HG03442 (cell line): ENCODE data around the gene TMEM273.

Experiments used
- ATAC-seq: cut with Tn5 transposase; IDR thresholded peaks from one replicate; pipeline ENCODE4 v1.9.1; 2021; ENCODE audit warnings: mild to moderate bottlenecking, moderate library complexity; ENCODE audit not compliant: unreplicated experiment

Gene TMEM273, protein sequence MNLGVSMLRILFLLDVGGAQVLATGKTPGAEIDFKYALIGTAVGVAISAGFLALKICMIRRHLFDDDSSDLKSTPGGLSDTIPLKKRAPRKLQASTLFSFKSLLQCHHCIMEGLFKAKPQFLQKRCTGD

GRCh38 chr10:49187950-49188761, at the start of gene TMEM273:
Gene TMEM273, minus strand, starts transcription at chr10:49188391. Its CDS starts 55 bp downstream, at chr10:49188336.
- peak; percentile 72 for ATAC-seq

DNA sequence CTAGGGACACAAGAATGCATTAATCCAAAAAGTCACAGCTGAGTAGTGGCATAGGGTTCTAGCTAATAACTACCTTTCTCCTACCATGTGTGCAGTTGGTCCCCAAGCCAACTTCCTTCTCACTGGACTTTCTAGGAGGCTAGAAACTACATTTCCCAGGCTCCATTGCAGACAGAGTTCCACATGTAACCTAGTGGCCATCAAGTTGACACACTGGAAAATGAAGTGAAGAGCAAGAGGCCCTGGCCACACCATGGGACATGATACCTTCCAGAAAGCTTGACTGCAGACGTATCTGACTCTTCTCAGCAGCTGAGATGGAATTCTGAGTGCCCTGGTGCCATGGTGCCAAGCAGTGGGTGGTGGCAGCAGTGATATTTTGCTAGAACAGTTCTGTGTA, 49.8 kb upstream of the TMEM273 start:
- no peak for ATAC-seq

DNA sequence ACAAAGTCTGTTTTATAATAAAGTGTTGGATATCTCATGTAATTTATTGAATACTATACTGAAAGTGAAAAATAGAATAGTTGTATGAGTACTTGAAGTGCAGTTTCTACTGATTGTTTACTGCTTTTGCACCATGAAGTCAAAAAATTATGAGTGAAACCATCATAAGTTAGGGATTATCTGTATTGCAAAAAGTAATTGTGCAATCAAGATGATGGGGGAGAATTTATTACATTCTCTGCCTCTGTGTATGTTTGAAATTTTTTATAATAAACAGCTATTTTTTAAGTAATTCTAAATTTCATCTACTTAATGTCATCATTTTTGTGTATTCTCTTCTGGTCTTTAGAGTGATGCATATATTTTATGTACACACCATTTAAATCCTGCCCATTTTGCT, 47.2 kb upstream of the TMEM273 start:
- ATAC-seq, result no peak

DNA sequence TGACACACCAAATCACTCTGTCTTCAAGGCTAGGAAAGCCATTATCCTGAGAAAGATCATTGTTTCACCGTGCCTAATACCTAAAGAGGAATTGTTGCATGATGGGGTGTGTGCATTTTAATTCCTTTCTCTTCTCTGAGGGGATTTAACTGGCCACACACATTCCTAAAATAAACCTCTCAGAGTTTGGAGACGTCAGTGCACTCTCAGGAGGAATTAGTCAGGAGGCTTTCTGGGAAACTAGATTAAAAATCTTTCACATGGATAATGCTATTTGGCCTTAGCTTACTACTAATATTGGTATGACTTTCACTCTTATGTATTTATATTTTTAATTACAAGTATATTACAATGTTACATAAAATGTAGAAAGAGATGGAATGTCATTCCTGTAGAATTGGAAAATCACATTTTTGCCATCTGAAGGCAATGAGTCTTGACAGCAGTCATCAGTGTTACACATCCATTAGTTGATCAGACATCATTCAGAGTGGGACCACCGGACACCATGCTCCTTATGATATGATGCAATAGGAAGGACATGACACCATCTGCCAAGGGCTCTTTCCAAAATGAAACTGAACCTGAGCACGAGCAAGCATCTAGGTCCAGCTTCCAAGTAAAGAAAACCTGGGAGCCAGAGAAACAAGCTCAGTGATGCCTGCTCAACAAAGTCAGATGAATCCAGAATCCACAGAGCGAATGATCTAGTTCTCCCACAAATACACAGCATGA, 43.1 kb upstream of the TMEM273 start:
- no peak for ATAC-seq

GRCh38 chr10:49230004-49230403, 41.8 kb upstream of the TMEM273 start:
- no peak for ATAC-seq

DNA sequence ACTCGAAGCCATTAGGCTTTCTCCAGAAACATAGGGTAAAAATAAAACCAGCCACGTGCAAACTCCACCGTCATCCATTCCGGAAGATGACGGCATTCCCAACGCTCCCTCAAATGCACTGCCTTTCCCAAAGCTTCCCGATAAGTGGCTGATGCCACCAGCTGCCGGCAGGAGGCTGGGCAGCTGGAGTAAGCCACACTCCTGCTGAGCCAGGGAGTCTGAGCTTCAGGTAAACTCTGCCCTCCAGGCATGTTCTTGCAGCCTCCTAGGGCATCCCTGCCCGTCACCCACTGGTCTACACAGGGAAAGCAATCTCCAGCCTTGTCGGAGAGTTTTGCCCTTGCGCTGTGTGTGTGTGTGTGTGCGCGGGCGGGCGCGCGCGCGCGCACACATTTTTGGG, 40.5 kb upstream of the TMEM273 start:
- no peak for ATAC-seq

- no peak for ATAC-seq
Measured at GRCh38 chr10:49227406-49227805, 39.2 kb upstream of the TMEM273 start.

GRCh38 chr10:49226594-49226993, 38.4 kb upstream of the TMEM273 start:
- ATAC-seq, result no peak

- ATAC-seq, result no peak
Measured at GRCh38 chr10:49225218-49225876, 37.2 kb upstream of the TMEM273 start.

DNA sequence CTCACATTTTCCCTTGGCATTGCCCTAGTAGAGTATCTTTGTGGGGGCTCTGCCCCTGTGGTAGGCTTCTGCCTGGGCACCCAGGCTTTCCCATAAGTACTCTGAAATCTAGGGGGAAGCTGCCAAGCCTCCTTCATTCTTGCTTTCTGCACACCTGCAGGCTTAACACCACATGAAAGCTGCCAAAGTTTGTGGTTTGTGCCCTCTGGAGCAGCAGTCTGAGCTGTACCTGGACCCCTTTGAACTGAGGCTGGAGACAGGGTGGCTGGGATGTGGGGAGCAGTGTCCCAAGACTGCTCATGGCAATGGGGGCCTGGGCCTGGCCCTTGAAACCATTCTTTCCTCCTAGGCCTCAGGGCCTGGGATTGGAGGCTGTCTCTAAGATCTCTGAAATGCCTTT, 35.0 kb upstream of the TMEM273 start:
- no peak for ATAC-seq

GRCh38 chr10:49222170-49222569, 34.0 kb upstream of the TMEM273 start:
- no peak for ATAC-seq

DNA sequence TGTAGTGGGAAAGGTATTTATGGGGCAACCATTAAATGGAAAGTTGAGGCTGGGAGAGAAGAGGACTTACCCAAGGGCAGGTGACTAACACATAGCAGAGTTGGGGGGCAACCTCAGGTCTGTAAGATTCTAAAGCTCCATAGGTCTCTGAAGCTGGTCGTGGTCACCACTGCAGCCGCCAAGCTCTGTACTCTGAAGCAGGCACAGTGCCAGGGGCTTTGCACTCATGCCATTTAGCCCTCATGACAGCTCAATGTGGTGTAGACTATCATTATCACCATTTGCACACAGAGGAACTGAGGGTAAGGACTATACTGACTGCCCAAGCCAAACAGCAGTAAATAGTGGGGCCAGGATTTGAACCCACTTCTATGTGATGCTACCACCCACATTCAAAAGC, 32.5 kb upstream of the TMEM273 start:
- no peak for ATAC-seq

DNA sequence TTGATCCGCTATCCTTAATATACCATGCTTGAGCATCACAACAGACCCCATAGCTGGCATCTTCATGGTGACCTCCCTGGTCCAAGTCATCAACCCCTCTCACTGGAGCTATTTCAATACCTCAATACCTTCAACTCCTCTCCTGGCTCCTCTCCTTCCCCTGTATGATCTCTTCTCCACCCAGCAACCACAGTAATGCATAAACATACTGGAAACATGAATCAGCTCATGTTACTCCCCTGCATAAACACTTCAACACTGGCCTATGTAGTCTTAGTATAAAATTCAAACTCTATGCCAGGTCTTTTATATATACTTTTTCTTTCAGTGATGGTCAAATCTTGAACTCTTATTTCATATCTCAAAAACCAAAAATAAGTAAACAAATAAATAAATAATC, 31.8 kb upstream of the TMEM273 start:
- no peak for ATAC-seq

- no peak for ATAC-seq
Measured at GRCh38 chr10:49219248-49219647, 31.1 kb upstream of the TMEM273 start.

DNA sequence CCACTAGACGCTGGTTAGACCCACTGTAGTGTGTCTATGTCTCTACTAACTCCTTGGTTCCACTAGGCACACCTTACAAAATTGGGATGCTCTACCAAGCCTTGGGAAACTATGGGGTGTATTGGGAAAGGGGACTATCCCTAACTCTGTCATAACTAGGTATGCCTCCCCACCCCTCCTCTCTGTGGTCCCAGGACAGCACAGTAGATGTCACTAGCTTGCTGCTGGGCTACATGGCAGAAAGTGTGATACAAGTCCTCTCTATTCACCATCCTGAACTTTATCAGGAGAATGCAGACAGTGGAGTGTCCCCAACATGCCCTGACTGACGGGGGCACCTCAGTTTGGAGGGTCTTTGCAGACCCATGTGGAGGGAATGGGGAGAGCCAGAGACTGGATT, 30.3 kb upstream of the TMEM273 start:
- no peak for ATAC-seq

DNA sequence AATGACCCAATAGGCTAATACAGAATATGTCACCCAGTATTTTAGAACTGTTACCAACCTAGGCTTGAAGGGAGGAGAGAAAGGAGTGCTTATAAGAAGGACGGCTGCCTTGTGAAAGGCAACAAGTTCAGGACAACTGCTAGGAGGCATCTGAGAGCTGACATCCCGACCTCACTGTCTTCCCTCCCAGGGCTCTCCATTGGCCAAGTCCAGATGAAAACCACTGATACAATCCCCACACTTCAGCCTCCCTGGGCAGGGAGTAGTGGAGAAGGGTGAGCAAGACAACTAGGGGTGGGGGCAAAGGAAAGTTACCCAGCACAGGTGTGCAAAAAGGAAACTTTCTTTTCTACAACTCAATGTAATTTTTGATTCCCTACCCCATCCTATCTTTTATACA, 29.5 kb upstream of the TMEM273 start:
- ATAC-seq, result no peak

- no peak for ATAC-seq
Measured at GRCh38 chr10:49213211-49213610, 25.0 kb upstream of the TMEM273 start.

DNA sequence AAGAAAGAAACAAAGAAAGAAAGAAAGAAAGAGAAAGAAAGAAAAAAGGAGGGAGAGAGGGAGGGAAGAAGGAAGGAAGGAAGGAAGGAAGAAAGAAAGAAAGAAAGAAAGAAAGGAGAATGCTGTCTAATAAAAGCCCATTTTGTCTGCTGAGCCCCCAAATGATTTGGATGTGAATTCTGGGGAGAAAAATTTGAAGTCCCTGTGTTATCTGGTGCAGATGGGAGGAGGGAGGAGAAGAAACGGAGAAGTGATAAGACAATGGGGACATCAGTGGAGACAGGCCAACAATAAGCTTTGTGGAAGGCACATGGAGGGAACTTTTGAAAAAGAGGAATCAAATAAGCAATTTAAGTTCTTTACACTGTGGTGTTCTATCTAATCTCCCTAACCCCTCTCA, 24.6 kb upstream of the TMEM273 start:
- ATAC-seq, result no peak

DNA sequence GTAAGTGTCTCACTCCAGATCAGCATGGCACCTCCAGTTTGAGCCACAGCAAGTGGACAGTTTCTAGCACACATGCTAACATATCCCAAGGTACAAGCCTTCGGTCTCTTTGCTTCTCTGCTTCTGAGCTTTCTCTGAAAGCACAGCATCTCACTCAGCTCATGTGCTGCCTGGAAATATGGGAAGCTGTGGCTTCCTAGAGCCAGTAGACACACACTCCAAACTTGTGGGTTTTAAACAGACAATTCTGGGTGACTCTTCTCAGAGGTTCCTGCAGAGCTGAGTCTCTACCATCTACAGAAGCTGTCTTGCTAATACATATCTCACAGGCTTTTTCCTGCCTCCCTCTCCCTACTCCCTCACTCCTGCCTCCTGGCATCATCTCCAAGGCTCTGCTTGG, 23.9 kb upstream of the TMEM273 start:
- no peak for ATAC-seq

GRCh38 chr10:49208996-49209395, 20.8 kb upstream of the TMEM273 start:
- no peak for ATAC-seq

- no peak for ATAC-seq
Measured at GRCh38 chr10:49207936-49208487, 19.8 kb upstream of the TMEM273 start.
